ENCODE results near the gene FYB1.

- TF ChIP-seq, protein P1, sequence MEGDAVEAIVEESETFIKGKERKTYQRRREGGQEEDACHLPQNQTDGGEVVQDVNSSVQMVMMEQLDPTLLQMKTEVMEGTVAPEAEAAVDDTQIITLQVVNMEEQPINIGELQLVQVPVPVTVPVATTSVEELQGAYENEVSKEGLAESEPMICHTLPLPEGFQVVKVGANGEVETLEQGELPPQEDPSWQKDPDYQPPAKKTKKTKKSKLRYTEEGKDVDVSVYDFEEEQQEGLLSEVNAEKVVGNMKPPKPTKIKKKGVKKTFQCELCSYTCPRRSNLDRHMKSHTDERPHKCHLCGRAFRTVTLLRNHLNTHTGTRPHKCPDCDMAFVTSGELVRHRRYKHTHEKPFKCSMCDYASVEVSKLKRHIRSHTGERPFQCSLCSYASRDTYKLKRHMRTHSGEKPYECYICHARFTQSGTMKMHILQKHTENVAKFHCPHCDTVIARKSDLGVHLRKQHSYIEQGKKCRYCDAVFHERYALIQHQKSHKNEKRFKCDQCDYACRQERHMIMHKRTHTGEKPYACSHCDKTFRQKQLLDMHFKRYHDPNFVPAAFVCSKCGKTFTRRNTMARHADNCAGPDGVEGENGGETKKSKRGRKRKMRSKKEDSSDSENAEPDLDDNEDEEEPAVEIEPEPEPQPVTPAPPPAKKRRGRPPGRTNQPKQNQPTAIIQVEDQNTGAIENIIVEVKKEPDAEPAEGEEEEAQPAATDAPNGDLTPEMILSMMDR (conservative IDR thresholded peaks at IDR 0.05; ENCODE audit: low read depth, low read length) = no peak
- TF ChIP-seq POLR2A (IDR thresholded peaks at IDR 0.05; ENCODE audit: low read depth, low read length) = no peak
- no peak for TF ChIP-seq RAD21 (IDR thresholded peaks at IDR 0.05; ENCODE audit: low read length)
Observed at GRCh38 chr5:39167141-39167971, 52.0 kb downstream of the FYB1 start.
